Measurements from ENCODE around the gene NTNG1. TPM values are rescaled to one million over a fixed set of nuclear protein-coding genes. Genes with fewer than 3 reads are reported as not detected.

NTNG1 gene
- total and polyA plus RNA-seq, 2 of the 13 experiments (the other 11 are each of a cell fraction or from before 2014, with no cell fraction given), result not detected

DNA sequence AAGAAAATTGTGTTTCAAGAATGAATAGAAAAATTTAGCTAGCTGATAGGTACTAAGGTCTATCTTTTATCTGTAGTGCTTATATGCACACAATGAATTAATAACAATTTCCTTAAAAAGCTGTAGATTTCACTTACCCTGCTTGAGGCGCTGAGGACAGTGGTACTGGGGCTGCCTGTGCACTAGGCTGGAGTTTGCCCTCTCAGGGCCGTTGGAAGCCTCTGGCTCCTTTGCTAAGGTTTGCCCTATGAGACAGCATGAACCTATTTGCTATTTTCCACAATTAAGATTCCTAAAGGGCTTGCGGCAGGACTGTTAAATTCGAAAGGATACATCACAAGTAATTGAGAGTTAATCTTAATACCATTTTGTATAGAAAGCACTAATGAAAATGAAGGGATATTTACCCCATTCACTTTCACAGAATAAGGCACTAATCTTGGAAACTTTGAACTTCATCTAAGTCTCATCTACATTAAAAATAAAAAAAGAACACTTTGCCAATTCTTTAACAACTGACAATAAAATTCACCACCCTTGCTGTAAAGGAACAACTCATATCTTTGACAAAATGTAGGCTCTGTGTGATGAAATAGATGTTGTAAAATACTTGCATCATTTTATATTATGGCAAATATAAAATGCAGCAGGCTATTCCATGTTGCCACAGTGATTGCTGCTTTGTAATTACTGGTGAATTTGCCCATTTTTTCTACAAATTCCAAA lies 293.0 kb downstream of the NTNG1 start:
- H3K27ac ChIP-seq (ENCODE audit: extremely low read length, insufficient read depth, low read length), result no peak overlapping the region
- no peak for TF ChIP-seq ZNF331 (CRISPR knock-in tag; IDR thresholded peaks at IDR 0.05)
- no peak for TF ChIP-seq ZNF792 (CRISPR knock-in tag; IDR thresholded peaks at IDR 0.05)
- no peak for TF ChIP-seq ATAD3A (CRISPR knock-in tag; IDR thresholded peaks at IDR 0.05)
- TF ChIP-seq GABPA (IDR thresholded peaks at IDR 0.05; ENCODE audit: low read depth, low read length), result no peak
- no peak for TF ChIP-seq GABPA (CRISPR knock-in tag; IDR thresholded peaks at IDR 0.05; ENCODE audit: low read depth)
- no peak for TF ChIP-seq ZSCAN25 (CRISPR knock-in tag; IDR thresholded peaks at IDR 0.05)
- no peak for TF ChIP-seq ZNF883 (CRISPR knock-in tag; IDR thresholded peaks at IDR 0.05; ENCODE audit: not compliant biosample characterization)
- TF ChIP-seq THYN1 (CRISPR knock-in tag; IDR thresholded peaks at IDR 0.05; ENCODE audit: borderline replicate concordance, low read depth), result no peak
- no peak for TF ChIP-seq DPF2 (CRISPR knock-in tag; IDR thresholded peaks at IDR 0.05; ENCODE audit: borderline replicate concordance, low read depth)
- TF ChIP-seq NRL (CRISPR knock-in tag; IDR thresholded peaks at IDR 0.05; ENCODE audit: borderline replicate concordance), result no peak
- TF ChIP-seq, protein P1, sequence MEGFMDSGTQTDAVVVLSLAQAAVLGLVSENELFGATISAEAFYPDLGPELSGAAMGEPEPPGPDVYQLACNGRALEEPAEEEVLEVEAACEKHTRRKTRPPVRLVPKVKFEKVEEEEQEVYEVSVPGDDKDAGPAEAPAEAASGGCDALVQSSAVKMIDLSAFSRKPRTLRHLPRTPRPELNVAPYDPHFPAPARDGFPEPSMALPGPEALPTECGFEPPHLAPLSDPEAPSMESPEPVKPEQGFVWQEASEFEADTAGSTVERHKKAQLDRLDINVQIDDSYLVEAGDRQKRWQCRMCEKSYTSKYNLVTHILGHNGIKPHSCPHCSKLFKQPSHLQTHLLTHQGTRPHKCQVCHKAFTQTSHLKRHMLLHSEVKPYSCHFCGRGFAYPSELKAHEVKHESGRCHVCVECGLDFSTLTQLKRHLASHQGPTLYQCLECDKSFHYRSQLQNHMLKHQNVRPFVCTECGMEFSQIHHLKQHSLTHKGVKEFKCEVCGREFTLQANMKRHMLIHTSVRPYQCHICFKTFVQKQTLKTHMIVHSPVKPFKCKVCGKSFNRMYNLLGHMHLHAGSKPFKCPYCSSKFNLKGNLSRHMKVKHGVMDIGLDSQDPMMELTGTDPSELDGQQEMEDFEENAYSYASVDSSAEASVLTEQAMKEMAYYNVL (CRISPR knock-in tag; IDR thresholded peaks at IDR 0.05; ENCODE audit: borderline replicate concordance), result no peak
- no peak for TF ChIP-seq ELF1 (CRISPR knock-in tag; IDR thresholded peaks at IDR 0.05)
- no peak for TF ChIP-seq PLRG1 (conservative IDR thresholded peaks at IDR 0.05)
- TF ChIP-seq DMAP1 (CRISPR knock-in tag; IDR thresholded peaks at IDR 0.05), result no peak
- TF ChIP-seq WIZ (CRISPR knock-in tag; IDR thresholded peaks at IDR 0.05), result no peak
- no peak for TF ChIP-seq ZBED4 (CRISPR knock-in tag; IDR thresholded peaks at IDR 0.05; ENCODE audit: borderline replicate concordance)
- TF ChIP-seq ZBTB38 (CRISPR knock-in tag; IDR thresholded peaks at IDR 0.05), result no peak
- TF ChIP-seq TOPORS (CRISPR knock-in tag; IDR thresholded peaks at IDR 0.05), result no peak
- no peak for TF ChIP-seq SRSF4 (IDR thresholded peaks at IDR 0.05; ENCODE audit: low read depth, low read length, poor library complexity, severe bottlenecking)
- H3K27me3 ChIP-seq (ENCODE audit: control insufficient read depth in 1 of 2, insufficient read depth in 2 of 2, low read length in 2 of 2), result no peaks in the 10 kb centered on the region
- no peaks in the 10 kb centered on the region for H4K20me1 ChIP-seq (ENCODE audit: insufficient read depth, low read length)
- POLR2A ChIA-PET, result no interaction called here
- H3K4me2 ChIP-seq (ENCODE audit: low read depth, low read length), result no peak overlapping the region
- peaks cover 7% of the 10 kb centered on the region; the same call in 1 of the 2 replicates for H3K4me1 ChIP-seq (ENCODE audit: insufficient read depth, low read length)
- H3K79me2 ChIP-seq (ENCODE audit: insufficient read depth, low read length), result no peaks in the 10 kb centered on the region
- intact Hi-C loops (cut with micrococcal nuclease; ENCODE audit: unreplicated experiment), result no loop called here
- no peak overlapping the region for H3K4me3 ChIP-seq (replicated peaks in 1 of 3; ENCODE audit: insufficient read depth in 1 of 3, low read depth in 2 of 3, low read length in 3 of 3)
- H2AFZ ChIP-seq (ENCODE audit: low read length), result no peak overlapping the region
- no TSS peak for BruUV-seq (replicated peaks)
- H3K9ac ChIP-seq (ENCODE audit: insufficient read depth, low read depth, low read length), result no peak overlapping the region
- CTCF ChIA-PET (ENCODE audit: low intra/inter-chr PET ratio, low total read pairs), result interaction anchor here (4.5 kb wide), 1 partner anchor 315 kb away, joined by 45 read pairs; no protein-coding TSS in a partner anchor
- no peak for DNase-seq (ENCODE audit: low spot score)
- in situ Hi-C loops (cut with HindIII; ENCODE audit: extremely low pct_ligation_motif_present, low pct_unique_long_range_greater_than_20kb), result loop anchor here (5.0 kb wide), 2 partner anchors 94 to 309 kb away; no protein-coding TSS in a partner anchor
- H3K36me3 ChIP-seq (replicated peaks in 1 of 2; ENCODE audit: control insufficient read depth in 1 of 2, insufficient read depth in 2 of 2, low read length in 2 of 2), result no peaks in the 10 kb centered on the region
- no peak for ATAC-seq
- 23% methylated on average over 3 of the region's 4 CpGs for WGBS (ENCODE audit: low lambda C conversion rate)
- no peaks in the 10 kb centered on the region for H3K9me3 ChIP-seq (ENCODE audit: low read length)
- no peak for FAIRE-seq
